GM18951 (cell line): ENCODE measurements around the gene KCTD17.

ENCODE experiments used
- POLR2A ChIP-seq: IDR thresholded peaks from 4 replicates; pipeline ENCODE4 v1.6.1; 2011; ENCODE audit warnings: mild to moderate bottlenecking; ENCODE audit not compliant: insufficient read length, insufficient read depth; ENCODE audit errors: extremely low read depth
- in situ Hi-C: fragments of 300-500 bp; cut with MboI; formaldehyde crosslinking; loops from one replicate; pipeline ENCODE4 v1.12.0; 2022; ENCODE audit warnings: low sequenced_read_pairs, mixed read lengths, inconsistent platforms; ENCODE audit not compliant: unreplicated experiment

Gene KCTD17

GRCh38 chr22:37023743-37024338, 27.7 kb upstream of the KCTD17 start:
- in situ Hi-C loops = no loop called here
- no peak for TF ChIP-seq POLR2A

- in situ Hi-C loops = no loop called here
- no peak for TF ChIP-seq POLR2A
Observed at GRCh38 chr22:37024339-37025157, 27.0 kb upstream of the KCTD17 start.

GRCh38 chr22:37025500-37026070, 26.0 kb upstream of the KCTD17 start:
- no peak for TF ChIP-seq POLR2A
- in situ Hi-C loops = no loop called here

- no peak for TF ChIP-seq POLR2A
Observed at GRCh38 chr22:37026325-37026724, 25.2 kb upstream of the KCTD17 start.

GRCh38 chr22:37027556-37027955, 24.0 kb upstream of the KCTD17 start:
- in situ Hi-C loops = no loop called here
- no peak for TF ChIP-seq POLR2A

More at GRCh38 chr22:37026325-37026724, 25.2 kb upstream of the KCTD17 start:
- in situ Hi-C loops = no loop called here

- in situ Hi-C loops = no loop called here
- no peak for TF ChIP-seq POLR2A
Observed at GRCh38 chr22:37028692-37029674, 22.6 kb upstream of the KCTD17 start.

- TF ChIP-seq POLR2A = no peak
- in situ Hi-C loops = no loop called here
Observed at GRCh38 chr22:37030560-37031281, 20.8 kb upstream of the KCTD17 start.

- TF ChIP-seq POLR2A = no peak
- in situ Hi-C loops = no loop called here
Observed at GRCh38 chr22:37032134-37032534, 19.4 kb upstream of the KCTD17 start.

- TF ChIP-seq POLR2A = no peak
- in situ Hi-C loops = no loop called here
Observed at GRCh38 chr22:37032535-37033460, 18.7 kb upstream of the KCTD17 start.

- no peak for TF ChIP-seq POLR2A
- in situ Hi-C loops = no loop called here
Observed at GRCh38 chr22:37033605-37034430, 17.7 kb upstream of the KCTD17 start.

GRCh38 chr22:37036655-37037377, 14.7 kb upstream of the KCTD17 start:
- no peak for TF ChIP-seq POLR2A
- in situ Hi-C loops = no loop called here
